Heart left ventricle (tissue), 16 donors: ENCODE data around the gene USP10. TPM values are rescaled to one million over a fixed set of nuclear protein-coding genes. Genes with fewer than 3 reads are reported as not detected.

ENCODE experiments used
- ATAC-seq, 4 donors: fragments of 200-7000 bp; cut with Tn5 transposase; one replicate each; pipeline ENCODE4 v1.9.1; 2020 to 2022; ENCODE audit warnings: moderate library complexity in 4 of 4, mild to moderate bottlenecking in 3 of 4, moderate number of reproducible peaks in 1 of 4
- DNase-seq, 5 donors: peaks; one replicate each; pipeline ENCODE4 v3.0.0-alpha.2; 2020
- H3K27ac ChIP-seq, 12 donors: fragments of 200-600 bp; sonication (generic) in 4 of 12; one replicate each; pipeline versions ENCODE4 v1.5.0 to v1.8.0; 2016 to 2022; ENCODE audit warnings: mild to moderate bottlenecking in 2 of 12
- H3K27me3 ChIP-seq, 9 donors: fragments of 200-600 bp; sonication (generic) in 2 of 9; one replicate each; pipeline versions ENCODE4 v1.5.1 to v1.8.0; 2016 to 2022; ENCODE audit warnings: mild to moderate bottlenecking in 3 of 9
- H3K36me3 ChIP-seq, 9 donors: fragments of 200-600 bp; sonication (generic) in 2 of 9; one replicate each; pipeline versions ENCODE4 v1.5.0 to v1.8.0; 2018 to 2022; ENCODE audit warnings: mild to moderate bottlenecking in 2 of 9
- H3K4me1 ChIP-seq, 12 donors: fragments of 200-600 bp; sonication (generic) in 4 of 12; one replicate each; pipeline versions ENCODE4 v1.5.0 to v1.8.0; 2016 to 2022; ENCODE audit warnings: mild to moderate bottlenecking in 3 of 12
- H3K4me3 ChIP-seq, 12 donors: fragments of 200-600 bp; sonication (generic) in 4 of 12; one replicate each; pipeline versions ENCODE4 v1.5.0 to v1.8.0; 2017 to 2022; ENCODE audit warnings: mild to moderate bottlenecking in 9 of 12, moderate library complexity in 4 of 12
- H3K9me3 ChIP-seq, 12 donors: fragments of 200-600 bp; sonication (generic) in 4 of 12; one replicate each; pipeline versions ENCODE4 v1.5.0 to v1.8.0; 2016 to 2022; ENCODE audit warnings: mild to moderate bottlenecking in 1 of 12
- CTCF ChIP-seq, 12 donors: fragments of 200-600 bp; sonication (generic) in 4 of 12; IDR thresholded peaks; one replicate each; pipeline versions ENCODE4 v1.5.0 to v1.8.0; 2018 to 2022; ENCODE audit warnings: antibody characterized with exemption in 12 of 12, mild to moderate bottlenecking in 5 of 12
- POLR2A ChIP-seq, 2 donors: fragments of 450-650 bp; IDR thresholded peaks; one replicate each; pipeline ENCODE4 v1.6.1; 2017; ENCODE audit warnings: antibody characterized with exemption in 2 of 2, mild to moderate bottlenecking in 2 of 2, moderate library complexity in 2 of 2
- WGBS, 4 donors: extraction: QIAGEN DNeasy Blood & Tissue Kit in 2 of 4; methylation state at CpG; one replicate each; pipeline versions ENCODE4 v1.1.5 to v1.1.7; 2013 to 2018; 5-methylcytosine and 5-hydroxymethylcytosine counted together
- intact Hi-C, 10 donors: fragments of 100-400 bp; cut with DNase I; formaldehyde crosslinking; loops; one replicate each; pipeline versions ENCODE4 v1.11.1 to v1.14.2; 2022
- polyA plus RNA-seq, 2 donors: library from polyadenylated mRNA; stranded (reverse); fragments of 200-250 nt; gene quantifications; one replicate each; pipeline ENCODE4 v1.2.3, GENCODE V29; 2013
- total RNA-seq, 9 donors: library from RNA; depleted of rRNA in 2 of 9; stranded (reverse); fragments of >200 nt in 2 of 9; fragmentation: NEBNext Ultra II Directional in 3 of 9; extraction: Animal tissue kit (Norgen Biotek cat#: 25700) in 3 of 9; gene quantifications; one replicate each; pipeline versions ENCODE4 v1.1.0 to v1.2.4, GENCODE V29; 2016 to 2023
- donor health status: ischemic (EF 13 %, LVEDD 7.1; RV severe dilation, severe dysfunction).
- donor health status: healthy with polysubstance abuse.
- donor health status: DM: no; HTN: yes; CAD: no.
- donor health status: DM: no; HTN: no; CAD: no.
- donor health status: ischemic (EF 25% LVEDD 6.9; RV normal size, moderate dysfunction).
- donor health status: ischemic (EF 25% LVEDD 5.7; RV mildly dilated, moderate dysfunction).
- donor health status: healthy.
- donor health status: DM: yes; HTN: yes; CAD: no.
- donor health status: ischemic (EF 35%, LVEDD 5.7; RV mildly dilated, moderate dysfunction).
- donor health status: nonischemic (EF 11% LVEDD 7.7; RV severe dilation, severe dysfunction).
- donor health status: DM: yes; HTN: yes; CAD: no.
- donor health status: PGD.
- donor health status: ischemic (EF 29% LVEDD 5.4; RV normal size, mild dysfunction).
- donor health status: nonischemic (EF 23%, LVEDD 6.1; RV moderate dilation, normal function).

Gene USP10
- total and polyA plus RNA-seq, 11 donors = 17.8 to 73.5 (median 61.6) TPM

DNA sequence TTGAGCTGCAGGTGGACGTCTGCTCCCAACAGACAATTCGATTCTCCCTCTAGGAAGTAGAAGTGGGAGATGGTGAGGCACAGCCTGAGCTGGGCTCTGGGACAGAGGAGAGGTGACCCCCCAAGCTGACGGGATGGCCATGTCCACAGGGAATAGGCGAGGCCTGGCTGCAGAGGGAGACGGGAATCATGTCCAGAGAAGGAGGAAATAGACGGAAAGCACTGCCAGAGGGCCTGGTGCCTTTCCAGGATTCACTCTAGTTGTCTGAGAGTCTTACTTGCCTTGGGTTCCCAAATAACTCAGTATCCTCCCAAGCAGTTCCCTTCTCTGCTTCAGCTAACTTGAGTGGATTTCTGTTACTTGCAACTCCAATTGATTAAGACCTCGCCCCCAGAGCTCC is 115.7 kb downstream of the USP10 start:
- peak in 2 of 5 donors; percentile 19 to 61 for DNase-seq
- intact Hi-C loops = no loop called here

GRCh38 chr16:84816023-84816422 is 116.2 kb downstream of the USP10 start:
- Histone ChIP-seq H3K36me3 (no peaks in the 10 kb centered on the region), H3K4me1 (peaks cover 0 to 26% (median 4%) of the 10 kb centered on the region in 12 donors), H3K9me3 (no peaks in the 10 kb centered on the region), H3K4me3 (no peak overlapping the region), H3K27me3 (peaks cover 0 to 8% (median 0%) of the 10 kb centered on the region in 9 donors), H3K27ac (peak overlapping the region in 1 of 12 donors; percentile 29)
- intact Hi-C loops = no loop called here
- peak in 1 of 5 donors; percentile 28 for DNase-seq
- no peak for TF ChIP-seq POLR2A (IDR thresholded peaks at IDR 0.05)
- TF ChIP-seq CTCF (IDR thresholded peaks at IDR 0.05) = no peak
- no peak for ATAC-seq
- WGBS, 4 donors = 82 to 94% (median 89%) methylated on average over 7 of the region's 7 CpGs

More for the DNA sequence above, 115.7 kb downstream of the USP10 start:
- no peaks in the 10 kb centered on the region for H3K9me3 ChIP-seq
- peaks cover 0 to 4% (median 0%) of the 10 kb centered on the region in 9 donors for H3K27me3 ChIP-seq
- ATAC-seq = no peak
- H3K36me3 ChIP-seq = no peaks in the 10 kb centered on the region
- WGBS, 4 donors = 60 to 72% (median 67%) methylated on average over 7 of the region's 7 CpGs
- H3K4me3 ChIP-seq = no peak overlapping the region
- peaks cover 0 to 26% (median 4%) of the 10 kb centered on the region in 12 donors for H3K4me1 ChIP-seq
- H3K27ac ChIP-seq = peak overlapping the region in 2 of 12 donors; percentile 2 to 29
- TF ChIP-seq CTCF (IDR thresholded peaks at IDR 0.05) (no peak), POLR2A (IDR thresholded peaks at IDR 0.05) (no peak)

GRCh38 chr16:84816485-84816884 is 116.7 kb downstream of the USP10 start:
- H3K36me3 ChIP-seq = no peaks in the 10 kb centered on the region
- H3K4me3 ChIP-seq = no peak overlapping the region
- no peak for TF ChIP-seq CTCF (IDR thresholded peaks at IDR 0.05)
- TF ChIP-seq POLR2A (IDR thresholded peaks at IDR 0.05) = no peak
- intact Hi-C loops = no loop called here
- DNase-seq = no peak
- H3K27me3 ChIP-seq = peaks cover 0 to 8% (median 0%) of the 10 kb centered on the region in 9 donors
- WGBS, 4 donors = 77 to 86% (median 85%) methylated on average over 10 of the region's 10 CpGs
- peaks cover 0 to 21% (median 4%) of the 10 kb centered on the region in 12 donors for H3K4me1 ChIP-seq
- ATAC-seq = no peak
- no peaks in the 10 kb centered on the region for H3K9me3 ChIP-seq
- no peak overlapping the region for H3K27ac ChIP-seq

GRCh38 chr16:84817206-84817605 is 117.4 kb downstream of the USP10 start:
- no peaks in the 10 kb centered on the region for H3K9me3 ChIP-seq
- ATAC-seq (no peak), DNase-seq (peak in 1 of 5 donors; percentile 18)
- peaks cover 0 to 24% (median 6%) of the 10 kb centered on the region in 12 donors for H3K4me1 ChIP-seq
- WGBS, 4 donors = 87 to 91% (median 89%) methylated on average over 7 to 10 of the region's 10 CpGs
- H3K27me3 ChIP-seq = peaks cover 0 to 9% (median 0%) of the 10 kb centered on the region in 9 donors
- intact Hi-C loops = no loop called here
- H3K36me3 ChIP-seq = no peaks in the 10 kb centered on the region
- no peak overlapping the region for H3K4me3 ChIP-seq
- TF ChIP-seq CTCF (IDR thresholded peaks at IDR 0.05) = no peak
- no peak for TF ChIP-seq POLR2A (IDR thresholded peaks at IDR 0.05)
- H3K27ac ChIP-seq = no peak overlapping the region
